Right cardiac atrium (tissue), 5 donors: Measurements from ENCODE around the gene COL7A1. TPM values are rescaled to one million over a fixed set of nuclear protein-coding genes. Genes with fewer than 3 reads are reported as not detected.

Source experiments
- ATAC-seq, 2 donors: fragments of 200-7000 bp; cut with Tn5 transposase; one replicate each; pipeline versions ENCODE4 v1.8.0 to v1.9.1; 2020; ENCODE audit warnings: moderate library complexity in 2 of 2, mild to moderate bottlenecking in 1 of 2
- DNase-seq, 3 donors: peaks; one replicate each; pipeline ENCODE4 v3.0.0-alpha.2; 2020
- H3K27ac ChIP-seq: one replicate; pipeline ENCODE4 v1.5.1; 2013; ENCODE audit warnings: mild to moderate bottlenecking, low read length, control low read depth, moderate library complexity
- H3K27me3 ChIP-seq: one replicate; pipeline ENCODE4 v1.6.1; 2013; ENCODE audit not compliant: control insufficient read depth, insufficient read depth
- H3K4me1 ChIP-seq: one replicate; pipeline ENCODE4 v1.6.1; 2013; ENCODE audit warnings: low read length; ENCODE audit not compliant: control insufficient read depth, insufficient read depth
- H3K4me3 ChIP-seq: one replicate; pipeline ENCODE4 v1.5.1; 2013; ENCODE audit warnings: low read length, control low read depth
- H3K9me3 ChIP-seq: one replicate; pipeline ENCODE4 v1.6.1; 2013; ENCODE audit warnings: low read length; ENCODE audit not compliant: control insufficient read depth
- WGBS: extraction: QIAGEN DNeasy Blood & Tissue Kit; methylation state at CpG from one replicate; pipeline ENCODE4 v1.1.7; 2013; 5-methylcytosine and 5-hydroxymethylcytosine counted together
- intact Hi-C, 4 donors: fragments of 100-400 bp; cut with DNase I; formaldehyde crosslinking; loops; one replicate each; pipeline versions ENCODE4 v1.11.0 to v1.14.0; 2022 to 2023
- polyA plus RNA-seq: library from polyadenylated mRNA; stranded (reverse); fragments of 200-250 nt; gene quantifications from one replicate; pipeline ENCODE4 v1.2.3, GENCODE V29; 2013
- total RNA-seq, 4 donors: library from RNA; stranded (reverse); fragmentation: NEBNext Ultra II Directional; extraction: Animal tissue kit (Norgen Biotek cat#: 25700); gene quantifications; one replicate each; pipeline ENCODE4 v1.2.1, GENCODE V29; 2021
- donor health status: healthy with polysubstance abuse.
- donor health status: DM: no; HTN: yes; CAD: no.
- donor health status: DM: no; HTN: no; CAD: no.
- donor health status: DM: no; HTN: yes; CAD: no; lungs with severe emphysema.
- donor health status: DM: yes; HTN: yes; CAD: no.

Gene COL7A1
- total and polyA plus RNA-seq, 5 donors, result 4.8 to 20.4 (median 9.0) TPM

DNA sequence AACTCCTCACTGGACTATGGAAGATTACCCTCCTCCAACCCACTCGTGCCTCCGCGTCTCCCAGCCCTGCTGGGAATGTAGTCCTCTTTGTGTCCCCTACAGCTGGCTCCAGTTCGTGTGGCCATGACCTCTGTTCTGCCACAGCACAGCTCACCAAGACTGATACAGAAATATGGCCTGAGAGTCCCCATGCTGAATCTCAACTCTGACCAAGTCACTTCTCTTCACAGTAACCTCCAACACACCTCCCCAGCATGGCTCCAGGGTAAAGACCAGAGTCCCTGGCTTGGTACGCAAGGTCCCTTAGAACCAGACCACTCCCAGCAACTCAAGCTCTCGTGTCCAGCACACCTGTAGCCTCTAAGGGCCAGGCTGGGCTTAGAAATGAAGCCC is 2.3 kb upstream of the COL7A1 start:
- Histone ChIP-seq H3K9me3 (no peaks in the 10 kb centered on the region), H3K27me3 (no peaks in the 10 kb centered on the region), H3K4me1 (peaks cover 25% of the 10 kb centered on the region), H3K27ac (peak overlapping the region; percentile 94), H3K4me3 (no peak overlapping the region)
- intact Hi-C loops, result no loop called here
- WGBS, result 69% methylated on average over 6 of the region's 6 CpGs
- ATAC-seq (no peak), DNase-seq (peak; percentile 8 to 45 (median 43))

DNA sequence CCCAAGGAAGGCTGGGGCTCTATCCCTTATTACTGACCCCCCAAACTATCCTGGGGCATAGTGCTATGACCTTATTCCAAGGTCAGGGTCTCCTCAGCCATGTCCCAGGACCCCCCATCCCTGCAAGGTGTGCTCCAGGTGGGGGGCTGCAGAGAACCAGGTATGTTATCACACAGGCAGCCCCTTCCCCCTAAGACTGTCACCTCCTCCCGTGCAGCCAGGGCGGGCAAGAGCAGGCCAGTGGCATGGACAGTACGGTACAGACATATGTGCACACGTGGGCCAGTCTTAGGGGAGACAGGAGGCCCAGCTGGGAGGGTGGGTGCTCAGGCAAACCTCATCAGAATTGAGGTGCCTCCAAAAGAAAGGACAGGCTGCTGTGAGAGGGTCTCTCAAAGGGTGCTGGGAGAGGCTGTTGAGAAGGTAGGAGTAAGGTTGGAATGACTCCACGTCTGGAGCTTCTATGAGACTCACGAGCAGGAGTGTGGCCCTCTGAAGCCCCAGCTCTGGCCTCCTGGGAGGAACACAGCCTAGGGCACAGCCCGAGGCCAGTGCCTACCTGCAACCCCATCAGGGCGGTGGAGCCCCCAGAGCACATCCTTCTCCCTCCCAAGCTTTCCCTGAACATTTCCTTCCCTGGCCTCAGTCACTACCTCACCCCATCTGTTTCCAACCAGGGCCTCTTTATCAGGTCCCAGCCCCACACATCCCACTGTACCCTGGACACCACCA is 1.7 kb upstream of the COL7A1 start:
- 65% methylated on average over 8 of the region's 8 CpGs for WGBS
- DNase-seq (peak in 1 of 3 donors; percentile 33), ATAC-seq (peak in 1 of 2 donors; percentile 1)
- peaks cover 25% of the 10 kb centered on the region for H3K4me1 ChIP-seq
- no peaks in the 10 kb centered on the region for H3K9me3 ChIP-seq
- intact Hi-C loops, result no loop called here
- H3K27me3 ChIP-seq, result no peaks in the 10 kb centered on the region
- H3K27ac ChIP-seq, result peak overlapping the region; percentile 94
- H3K4me3 ChIP-seq, result no peak overlapping the region

GRCh38 chr3:48596157-48596556 is 1.0 kb upstream of the COL7A1 start:
- ATAC-seq (peak in 1 of 2 donors; percentile 2), DNase-seq (peak in 2 of 3 donors; percentile 31 to 41)
- H3K27ac ChIP-seq, result peak overlapping the region; percentile 94
- no peaks in the 10 kb centered on the region for H3K27me3 ChIP-seq
- peaks cover 25% of the 10 kb centered on the region for H3K4me1 ChIP-seq
- H3K9me3 ChIP-seq, result no peaks in the 10 kb centered on the region
- intact Hi-C loops, result no loop called here
- H3K4me3 ChIP-seq, result no peak overlapping the region
- 58% methylated on average over 5 of the region's 5 CpGs for WGBS

- intact Hi-C loops, result no loop called here
- 38% methylated on average over 10 of the region's 10 CpGs for WGBS
- Histone ChIP-seq H3K9me3 (no peaks in the 10 kb centered on the region), H3K27me3 (no peaks in the 10 kb centered on the region), H3K27ac (peak overlapping the region; percentile 94), H3K4me3 (no peak overlapping the region), H3K4me1 (peaks cover 25% of the 10 kb centered on the region)
- DNase-seq (peak; percentile 66 to 69 (median 67)), ATAC-seq (peak in 1 of 2 donors; percentile 12)
Measured at GRCh38 chr3:48595526-48596121, 495 bp upstream of the COL7A1 start.

GRCh38 chr3:48594417-48595049 is 596 bp downstream of the COL7A1 start:
- WGBS, result 36% methylated on average over 39 of the region's 39 CpGs
- intact Hi-C loops, result no loop called here
- Histone ChIP-seq H3K4me1 (peaks cover 21% of the 10 kb centered on the region), H3K4me3 (peak overlapping the region; percentile 2), H3K27ac (no peak overlapping the region), H3K9me3 (no peaks in the 10 kb centered on the region), H3K27me3 (no peaks in the 10 kb centered on the region)
- ATAC-seq, result no peak
- DNase-seq, result peak in 2 of 3 donors; percentile 61 to 68

GRCh38 chr3:48593337-48593736 is 1.8 kb downstream of the COL7A1 start:
- Histone ChIP-seq H3K27ac (no peak overlapping the region), H3K9me3 (no peaks in the 10 kb centered on the region), H3K27me3 (no peaks in the 10 kb centered on the region), H3K4me3 (no peak overlapping the region), H3K4me1 (peaks cover 14% of the 10 kb centered on the region)
- ATAC-seq (no peak), DNase-seq (peak in 1 of 3 donors; percentile 37)
- 92% methylated on average over 9 of the region's 9 CpGs for WGBS
- intact Hi-C loops, result no loop called here

GRCh38 chr3:48592519-48593087 is 2.5 kb downstream of the COL7A1 start:
- ATAC-seq (no peak), DNase-seq (peak in 2 of 3 donors; percentile 45 to 46)
- intact Hi-C loops, result no loop called here
- Histone ChIP-seq H3K27me3 (no peaks in the 10 kb centered on the region), H3K4me3 (no peak overlapping the region), H3K4me1 (peaks cover 10% of the 10 kb centered on the region), H3K9me3 (no peaks in the 10 kb centered on the region), H3K27ac (no peak overlapping the region)
- WGBS, result 90% methylated on average over 21 of the region's 21 CpGs

DNA sequence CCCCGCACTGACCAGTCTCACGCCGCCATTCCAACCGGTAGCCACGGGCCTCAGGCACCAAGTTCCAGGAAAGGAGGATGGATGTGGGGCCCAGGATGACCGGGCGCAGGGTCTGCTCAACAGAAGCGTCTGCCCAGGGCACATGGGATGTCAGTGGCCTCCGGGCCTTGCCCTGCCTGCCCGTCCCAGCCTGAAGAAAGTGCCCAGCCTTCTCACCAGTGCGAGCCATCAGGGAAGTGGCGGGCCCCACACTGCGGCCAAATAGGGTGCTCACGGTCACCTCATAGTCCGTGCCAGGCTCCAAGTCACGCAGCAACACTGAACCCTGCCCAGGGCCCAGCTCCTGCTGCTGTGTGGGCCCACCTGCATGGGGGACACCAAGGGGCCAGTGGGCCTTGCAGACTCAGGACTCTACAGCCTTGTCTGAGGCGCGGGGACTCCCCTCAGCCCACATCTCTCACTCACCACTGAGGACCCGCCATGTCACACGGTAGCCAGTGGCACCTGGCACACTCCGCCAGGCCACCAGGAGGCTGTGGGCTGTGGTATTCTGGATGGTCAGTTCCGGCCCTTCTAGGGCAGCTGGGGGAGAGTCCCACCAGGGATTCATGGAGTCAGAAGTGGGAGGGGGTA is 3.1 kb downstream of the COL7A1 start:
- Histone ChIP-seq H3K27me3 (no peaks in the 10 kb centered on the region), H3K4me1 (peaks cover 10% of the 10 kb centered on the region), H3K27ac (no peak overlapping the region), H3K4me3 (no peak overlapping the region), H3K9me3 (no peaks in the 10 kb centered on the region)
- DNase-seq (no peak), ATAC-seq (no peak)
- intact Hi-C loops, result no loop called here
- 90% methylated on average over 22 of the region's 22 CpGs for WGBS

DNA sequence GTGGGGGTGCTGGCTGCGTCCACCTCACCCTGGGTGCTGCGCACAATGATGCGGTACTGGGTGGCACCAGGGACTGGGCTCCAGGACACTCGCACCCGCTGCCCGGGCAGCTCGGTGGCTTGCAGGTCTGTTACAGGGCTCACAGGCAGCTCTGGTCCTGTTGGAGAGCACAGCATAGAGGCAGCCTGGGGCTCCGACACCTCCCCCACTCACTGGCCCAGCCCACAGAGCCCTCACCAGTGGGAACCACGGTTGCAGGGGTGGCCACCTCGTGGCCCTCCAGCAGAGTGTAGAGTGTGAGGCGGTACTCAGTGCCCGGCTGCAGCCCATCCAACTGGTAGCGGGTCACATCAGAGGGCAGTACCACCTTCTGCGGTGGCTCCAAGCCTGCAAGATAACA is 3.7 kb downstream of the COL7A1 start:
- intact Hi-C loops, result no loop called here
- Histone ChIP-seq H3K27ac (no peak overlapping the region), H3K4me1 (peaks cover 6% of the 10 kb centered on the region), H3K27me3 (no peaks in the 10 kb centered on the region), H3K4me3 (no peak overlapping the region), H3K9me3 (no peaks in the 10 kb centered on the region)
- no peak for ATAC-seq
- DNase-seq, result peak in 1 of 3 donors; percentile 47
- 88% methylated on average over 14 of the region's 14 CpGs for WGBS

- intact Hi-C loops, result no loop called here
- DNase-seq (no peak), ATAC-seq (no peak)
- Histone ChIP-seq H3K27me3 (no peaks in the 10 kb centered on the region), H3K27ac (no peak overlapping the region), H3K9me3 (no peaks in the 10 kb centered on the region), H3K4me1 (no peaks in the 10 kb centered on the region), H3K4me3 (no peak overlapping the region)
- 64% methylated on average over 15 of the region's 15 CpGs for WGBS
Measured at GRCh38 chr3:48588230-48588629, 6.9 kb downstream of the COL7A1 start.
